ENCODE data around the gene PRR33.

GRCh38 chr11:1899686-1900085 lies 8.0 kb upstream of the PRR33 start:
- TF ChIP-seq EZH2phosphoT487 (IDR thresholded peaks at IDR 0.05; ENCODE audit: borderline replicate concordance, low read length) = no peak
- no peak for TF ChIP-seq CTCF (conservative IDR thresholded peaks at IDR 0.05; ENCODE audit: low read depth, low read length)
